ENCODE results near the gene HMGCR. TPM values are rescaled to one million over a fixed set of nuclear protein-coding genes. Genes with fewer than 3 reads are reported as not detected.

Gene HMGCR
- total and polyA plus RNA-seq, 2 of the 8 experiments (the other 6 are each of a cell fraction or from before 2014, with no cell fraction given) = 45.8 to 199 TPM

DNA sequence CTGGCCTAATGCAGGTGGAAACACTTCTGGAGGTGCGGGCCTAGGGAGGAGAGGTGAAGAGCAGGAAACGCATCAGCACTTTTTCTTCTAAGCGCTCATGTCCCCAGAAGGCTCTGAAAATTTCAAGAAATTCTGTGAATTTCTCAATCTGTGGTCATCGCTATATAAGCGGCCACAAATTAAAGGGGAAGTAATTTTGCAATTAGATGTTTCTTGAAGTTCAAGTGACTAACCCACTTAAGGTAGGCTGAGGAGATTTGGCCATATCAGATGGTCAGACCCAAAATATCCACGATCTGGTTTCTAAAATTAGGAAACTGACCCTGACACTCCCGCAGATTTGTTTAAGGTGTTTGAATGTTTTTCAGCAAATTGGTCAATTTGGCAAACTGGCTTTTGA is 16.6 kb upstream of the HMGCR start:
- 90% methylated on average over 7 of the region's 7 CpGs; no CpG with 5 or more reads in 1 of the 2 experiments for WGBS, 2 experiments (ENCODE audit: extremely low coverage in 1 of 2, insufficient coverage in 1 of 2, insufficient read length in 1 of 2, insufficient replicate concordance in 2 of 2, low coverage in 1 of 2, low lambda C conversion rate in 2 of 2, missing lambda C conversion rate in 1 of 2)
- Histone ChIP-seq H3K56ac (replicated peaks; ENCODE audit: insufficient read length, low read depth, low read length) (no peak overlapping the region), H3K23me2 (ENCODE audit: low read depth, low read length) (no peaks in the 10 kb centered on the region), H3K27ac (ENCODE audit: low read depth, low read length) (no peak overlapping the region), H3K23ac (ENCODE audit: insufficient read length) (no peak overlapping the region), H2BK15ac (ENCODE audit: low read length) (no peak overlapping the region), H4K20me1 (replicated peaks in 1 of 2; ENCODE audit: control insufficient read depth in 1 of 2, insufficient read depth in 2 of 2, low read length in 2 of 2) (no peaks in the 10 kb centered on the region), H3K4me3 (ENCODE audit: extremely low read depth in 1 of 4, insufficient read depth in 2 of 4, low read depth in 3 of 4, low read length in 4 of 4) (no peak overlapping the region), H4K8ac (ENCODE audit: extremely low read depth, insufficient read depth, low read length) (no peak overlapping the region), H4K5ac (ENCODE audit: insufficient read length, low read depth, low read length) (no peak overlapping the region), H2BK12ac (ENCODE audit: low read depth, low read length) (no peak overlapping the region), H3K36me3 (ENCODE audit: control insufficient read depth in 2 of 4, insufficient read depth in 4 of 4, low read length in 3 of 4) (no peaks in the 10 kb centered on the region), H2BK120ac (replicated peaks; ENCODE audit: low read depth, low read length) (no peak overlapping the region), H3K9ac (replicated peaks in 1 of 4; ENCODE audit: extremely low read depth in 1 of 4, low read depth in 3 of 4, low read length in 3 of 4) (no peak overlapping the region; a peak in 1 of 7 replicates), H3K18ac (ENCODE audit: extremely low read depth, low read length) (no peak overlapping the region), H2AK5ac (ENCODE audit: low read depth, low read length) (no peak overlapping the region), H3K4me2 (ENCODE audit: insufficient read depth in 1 of 2, low read depth in 2 of 2, low read length in 2 of 2) (no peak overlapping the region), H3K27me3 (replicated peaks in 1 of 4; ENCODE audit: control insufficient read depth in 3 of 4, extremely low read depth in 1 of 4, insufficient read depth in 3 of 4, low read length in 3 of 4) (no peaks in the 10 kb centered on the region), H3K79me2 (ENCODE audit: control insufficient read depth in 1 of 2, insufficient read depth in 2 of 2, low read length in 2 of 2) (no peaks in the 10 kb centered on the region), H2BK5ac (ENCODE audit: low read depth, low read length) (no peak overlapping the region), H2BK20ac (ENCODE audit: low read length) (0 out of 2 replicates have a peak overlapping the region, but pooled peaks have one; percentile 9), H4K91ac (replicated peaks; ENCODE audit: insufficient read length, low read length) (no peak overlapping the region), H3K14ac (ENCODE audit: insufficient read length) (no peak overlapping the region), H3K4me1 (replicated peaks in 1 of 4; ENCODE audit: control insufficient read depth in 3 of 4, insufficient read depth in 4 of 4, low read length in 3 of 4) (peaks cover 4 to 17% (median 9%) of the 10 kb centered on the region in 4 experiments; a peak in 4 of 7 replicates), H3K9me3 (ENCODE audit: insufficient read depth in 2 of 2, low read depth in 1 of 2, low read length in 1 of 2) (no peaks in the 10 kb centered on the region), H3K4ac (replicated peaks; ENCODE audit: insufficient read length, low read depth, low read length) (no peak overlapping the region), H3K79me1 (ENCODE audit: low read depth, low read length) (no peaks in the 10 kb centered on the region), H2AFZ (ENCODE audit: low read length) (no peak overlapping the region)
- CTCF ChIA-PET (ENCODE audit: partially characterized antibody) = interaction anchor here (0.6 to 2.6 kb wide), 7 partner anchors 10 to 173 kb away, joined by 3 to 13 read pairs (median 4); partner anchors contain the start of gene HMGCR
- no peak for TF ChIP-seq SP4 (IDR thresholded peaks at IDR 0.05; ENCODE audit: low read length)
- TF ChIP-seq CBX8 (IDR thresholded peaks at IDR 0.05; ENCODE audit: borderline replicate concordance, low read depth, low read length) = no peak
- TF ChIP-seq NRF1 (IDR thresholded peaks at IDR 0.05; ENCODE audit: low read depth, low read length) = no peak
- no peak for TF ChIP-seq POLR2A (IDR thresholded peaks at IDR 0.05; ENCODE audit: control extremely low read depth in 1 of 2, low read depth in 2 of 2, low read length in 2 of 2)
- TF ChIP-seq CHD1 (IDR thresholded peaks at IDR 0.05; ENCODE audit: low read depth, low read length) = no peak
- TF ChIP-seq TEAD4 (IDR thresholded peaks at IDR 0.05; ENCODE audit: low read depth, low read length) = no peak
- no peak for FAIRE-seq
- no peak for DNase-seq (ENCODE audit: low read depth in 1 of 2, low spot score in 2 of 2)
- POLR2A ChIA-PET (ENCODE audit: partially characterized antibody) = interaction anchor here (1.1 kb wide), 2 partner anchors 21 to 269 kb away, joined by 3 read pairs; no protein-coding TSS in a partner anchor
